GM12891 (cell line): ENCODE results near the gene APOC4. TPM values are rescaled to one million over a fixed set of nuclear protein-coding genes. Genes with fewer than 3 reads are reported as not detected.
A peak's percentile ranks its signal among the peaks of the same experiment; 100 is the strongest.

ENCODE experiments used
- DNase-seq: peaks from one replicate; pipeline ENCODE4 v3.0.0; 2011; ENCODE audit warnings: low spot score; ENCODE audit not compliant: insufficient read length
- FAIRE-seq: peaks from 2 replicates; lab custom pipeline; 2011; peaks lifted over from hg19 to GRCh38; lab: Jason Lieb, UNC
- PAX5 ChIP-seq: IDR thresholded peaks from 2 replicates; pipeline ENCODE4 v1.6.1; 2011; ENCODE audit warnings: low read length, moderate library complexity, mild to moderate bottlenecking; ENCODE audit not compliant: insufficient read depth, severe bottlenecking
- POLR2A ChIP-seq: IDR thresholded peaks from 2 replicates; pipeline ENCODE4 v1.6.1; 2011; ENCODE audit warnings: low read depth, low read length, control low read depth
- POLR2AphosphoS5 ChIP-seq: IDR thresholded peaks from 2 replicates; pipeline ENCODE4 v1.6.1; 2011; ENCODE audit warnings: low read depth, low read length, control low read depth
- POU2F2 ChIP-seq: IDR thresholded peaks from 2 replicates; pipeline ENCODE4 v1.6.1; 2011; ENCODE audit warnings: low read depth, mild to moderate bottlenecking, control low read depth, low read length, moderate library complexity
- SPI1 ChIP-seq: IDR thresholded peaks from 2 replicates; pipeline ENCODE4 v1.6.1; 2011; ENCODE audit warnings: low read depth, low read length, control low read depth
- TAF1 ChIP-seq: IDR thresholded peaks from 2 replicates; pipeline ENCODE4 v1.6.1; 2011; ENCODE audit warnings: low read depth, low read length, control low read depth
- polyA plus RNA-seq: library from polyadenylated mRNA; unstranded; fragments of >200 nt; gene quantifications from one replicate; pipeline ENCODE4 v1.2.1, GENCODE V29; 2012; ENCODE audit warnings: low read depth, missing spikeins, inconsistent platforms; ENCODE audit not compliant: missing spikeins

APOC4 gene, protein sequence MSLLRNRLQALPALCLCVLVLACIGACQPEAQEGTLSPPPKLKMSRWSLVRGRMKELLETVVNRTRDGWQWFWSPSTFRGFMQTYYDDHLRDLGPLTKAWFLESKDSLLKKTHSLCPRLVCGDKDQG
- 0.28 TPM for polyA plus RNA-seq

DNA sequence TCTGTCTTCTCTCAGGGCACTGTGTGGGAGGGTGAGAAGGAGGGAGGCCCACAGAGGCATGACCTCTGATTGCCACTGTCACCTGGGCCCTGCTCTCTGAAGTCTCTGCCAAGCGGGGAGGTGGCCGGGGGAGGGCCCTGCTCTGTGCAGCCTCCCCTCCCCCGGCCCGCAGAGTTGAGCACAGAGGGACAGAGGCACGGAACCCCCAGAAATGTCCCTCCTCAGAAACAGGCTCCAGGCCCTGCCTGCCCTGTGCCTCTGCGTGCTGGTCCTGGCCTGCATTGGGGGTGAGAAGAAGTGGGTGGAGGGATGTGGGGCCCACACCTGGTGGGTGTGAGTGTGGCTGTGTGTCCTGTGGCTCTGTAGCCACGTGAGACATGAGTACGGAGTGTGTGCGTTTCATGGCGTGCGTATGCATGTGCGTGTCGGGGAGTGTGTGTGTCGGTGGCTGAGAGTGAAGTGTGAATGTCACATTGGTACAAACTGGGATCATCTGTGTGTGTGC lies at the start of gene APOC4:
Gene APOC4 (plus strand): TSS at position 171 of the 505 bp plus-strand sequence. CDS start 41 bp downstream, at position 212.
- TF ChIP-seq SPI1 (no peak), POU2F2 (no peak), POLR2AphosphoS5 (no peak), POLR2A (no peak), PAX5 (no peak), TAF1 (no peak)
- FAIRE-seq, result no peak
- DNase-seq, result no peak

DNA sequence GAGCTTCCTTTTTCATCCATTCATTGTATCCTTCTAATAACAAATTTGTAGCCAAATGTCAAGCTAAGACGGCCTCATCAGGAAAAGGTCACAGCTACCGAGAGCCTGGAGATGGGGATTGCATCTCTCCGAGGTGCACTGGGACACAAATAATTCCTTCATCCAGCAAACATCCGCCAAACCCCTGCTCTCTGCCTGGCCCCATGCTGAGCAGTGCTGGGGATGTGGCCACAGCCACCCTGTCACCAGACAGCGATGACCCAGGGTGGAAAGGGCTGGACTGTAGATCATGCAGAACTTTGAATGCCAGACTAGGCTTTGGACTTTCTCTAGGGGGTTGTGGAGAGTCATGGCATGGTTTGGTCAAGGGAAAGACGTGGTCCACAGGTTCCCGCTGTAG lies 49.1 kb upstream of the APOC4 start:
- TF ChIP-seq PAX5 (no peak), POU2F2 (no peak), POLR2AphosphoS5 (no peak), POLR2A (no peak), SPI1 (no peak), TAF1 (no peak)

DNA sequence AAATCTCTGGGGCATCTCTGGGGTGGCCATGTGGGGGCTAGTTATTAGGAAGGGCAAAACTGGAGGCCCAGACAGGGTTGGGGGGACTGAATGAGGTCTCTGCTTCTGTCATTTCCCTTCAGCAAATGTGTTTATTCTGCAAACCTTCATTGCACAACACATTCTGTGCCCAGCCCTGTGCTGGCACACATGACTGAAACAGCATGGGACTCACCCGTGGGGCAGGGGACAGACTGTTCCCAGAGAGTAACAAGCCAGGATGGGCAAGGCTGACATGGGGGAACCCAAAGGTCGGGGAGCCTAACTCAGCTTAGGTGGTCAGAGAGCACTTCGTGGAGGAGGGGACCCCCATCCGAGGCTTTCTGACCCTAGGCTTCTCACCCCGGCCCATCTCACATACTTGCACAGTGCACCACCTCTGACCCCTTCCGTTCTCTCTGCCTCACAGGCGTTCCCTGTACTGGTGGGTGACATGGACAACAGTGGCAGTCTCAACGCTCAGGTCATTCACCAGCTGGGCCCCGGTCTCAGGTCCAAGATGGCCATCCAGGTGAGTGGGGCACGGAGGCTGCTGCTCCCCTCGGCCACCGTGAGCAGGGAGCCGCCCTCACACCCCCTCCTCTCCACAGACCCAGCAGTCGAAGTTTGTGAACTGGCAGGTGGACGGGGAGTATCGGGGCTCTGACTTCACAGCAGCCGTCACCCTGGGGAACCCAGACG lies 48.5 kb upstream of the APOC4 start:
- no peak for TF ChIP-seq POU2F2
- TF ChIP-seq TAF1, result no peak
- TF ChIP-seq POLR2A, result no peak
- no peak for TF ChIP-seq PAX5
- TF ChIP-seq SPI1, result no peak
- 0 out of 2 replicates have a peak, but pooled peaks have one; percentile 18 for TF ChIP-seq POLR2AphosphoS5
- no peak for DNase-seq
- no peak for FAIRE-seq

More for the DNA sequence above, 49.1 kb upstream of the APOC4 start:
- FAIRE-seq, result no peak
- DNase-seq, result no peak

DNA sequence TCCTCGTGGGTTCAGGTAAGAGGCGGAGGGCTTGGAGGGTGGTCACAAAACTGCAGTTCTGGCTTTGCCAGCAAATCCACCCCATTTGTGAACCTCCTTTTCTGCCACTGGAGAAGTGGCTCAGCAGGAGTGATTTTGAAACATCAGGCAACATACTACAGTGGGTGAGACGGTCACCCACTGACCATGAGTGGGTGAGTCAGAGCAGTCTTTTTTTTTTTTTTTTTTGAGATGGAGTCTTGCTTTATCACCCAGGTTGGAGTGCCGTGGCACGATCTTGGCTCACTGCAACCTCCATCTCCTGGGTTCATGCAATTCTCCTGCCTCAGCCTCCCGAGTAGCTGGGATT lies 48.0 kb upstream of the APOC4 start:
- DNase-seq (no peak), FAIRE-seq (no peak)
- no peak for TF ChIP-seq POU2F2
- no peak for TF ChIP-seq TAF1
- no peak for TF ChIP-seq PAX5
- no peak for TF ChIP-seq POLR2AphosphoS5
- TF ChIP-seq SPI1, result no peak
- TF ChIP-seq POLR2A, result no peak

DNA sequence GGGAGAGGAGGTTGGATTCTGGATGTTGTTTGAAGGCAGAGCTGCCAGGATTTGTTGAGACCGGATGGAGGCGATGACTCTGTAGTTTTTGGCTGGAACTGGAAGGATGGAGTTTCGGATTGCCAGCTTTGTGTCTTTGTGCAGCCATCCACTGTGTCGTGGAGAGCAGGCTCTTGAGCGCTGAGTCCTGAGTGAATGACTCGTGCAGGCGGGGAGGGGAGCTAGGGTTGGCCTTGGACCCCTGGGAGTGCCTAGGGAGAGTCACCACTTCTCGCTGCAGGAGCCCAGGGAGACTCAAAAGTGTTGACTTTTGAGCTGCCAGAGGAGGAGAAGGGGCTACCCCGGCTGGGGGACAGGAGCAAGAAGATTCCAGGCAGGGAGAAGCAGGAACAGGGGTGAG lies 47.1 kb upstream of the APOC4 start:
- TF ChIP-seq PAX5 (no peak), POLR2A (no peak)
- FAIRE-seq (no peak), DNase-seq (no peak)

DNA sequence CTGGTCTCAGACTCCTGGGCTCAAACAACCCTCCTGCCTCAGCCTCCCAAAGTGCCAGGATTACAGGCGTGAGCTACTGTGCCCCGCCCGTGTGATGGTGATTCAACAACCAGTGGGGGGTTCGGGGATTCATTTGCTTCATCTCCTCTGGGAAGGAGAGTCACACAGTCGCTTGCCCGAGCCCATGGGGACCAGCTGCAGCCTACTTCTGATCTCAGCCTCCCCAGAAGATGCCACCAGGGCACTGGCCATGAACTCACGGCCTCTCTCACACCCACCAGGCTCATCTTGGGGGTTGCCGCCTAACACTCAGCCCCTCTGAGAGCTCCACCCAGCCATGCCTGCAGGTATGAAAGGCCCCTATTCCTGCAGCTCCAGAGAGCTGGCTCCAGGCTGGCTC lies 44.2 kb upstream of the APOC4 start:
- DNase-seq, result no peak
- FAIRE-seq, result no peak
- TF ChIP-seq PAX5, result no peak
- no peak for TF ChIP-seq POU2F2
- TF ChIP-seq SPI1, result no peak
- no peak for TF ChIP-seq TAF1
- no peak for TF ChIP-seq POLR2AphosphoS5
- TF ChIP-seq POLR2A, result no peak

DNA sequence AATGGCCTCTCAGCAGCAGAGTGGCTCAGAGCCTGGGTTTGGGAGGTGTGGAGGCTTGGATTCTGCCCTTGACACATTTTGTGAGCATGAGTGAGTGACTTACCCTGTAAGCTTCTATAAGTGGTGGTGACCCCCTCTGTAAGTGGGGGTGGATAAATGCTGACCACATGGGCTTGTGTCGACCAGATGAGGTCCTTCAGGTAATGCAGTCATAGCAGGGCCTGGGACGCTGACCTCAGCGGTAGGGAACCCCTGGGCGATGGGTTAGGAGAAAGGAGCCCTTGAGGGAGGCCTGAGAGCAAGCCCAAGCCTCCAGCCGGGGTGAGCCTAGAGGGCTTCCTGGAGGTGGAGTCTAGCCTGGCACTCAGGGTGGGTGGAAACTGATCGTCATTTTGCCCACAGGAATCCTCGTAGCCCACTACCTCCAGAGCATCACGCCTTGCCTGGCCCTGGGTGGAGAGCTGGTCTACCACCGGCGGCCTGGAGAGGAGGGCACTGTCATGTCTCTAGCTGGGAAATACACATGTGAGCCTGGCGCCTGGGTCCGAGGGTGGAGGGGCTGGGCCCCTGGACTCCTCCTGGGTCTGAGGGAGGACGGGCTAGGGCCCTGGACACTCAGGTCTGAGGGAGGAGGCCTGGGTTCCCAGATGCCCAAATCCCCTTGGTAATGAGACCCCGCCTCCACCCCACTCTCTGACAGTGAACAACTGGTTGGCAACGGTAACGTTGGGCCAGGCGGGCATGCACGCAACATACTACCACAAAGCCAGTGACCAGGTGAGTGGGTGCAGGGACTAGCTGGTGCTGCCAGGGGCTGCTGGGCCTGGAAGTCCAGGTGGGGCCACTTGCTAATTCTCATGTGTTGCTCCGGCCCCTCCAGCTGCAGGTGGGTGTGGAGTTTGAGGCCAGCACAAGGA lies 41.5 kb upstream of the APOC4 start:
- no peak for DNase-seq
- FAIRE-seq, result no peak
- TF ChIP-seq POU2F2 (no peak), SPI1 (no peak), PAX5 (no peak), POLR2AphosphoS5 (no peak), TAF1 (no peak), POLR2A (0 out of 2 replicates have a peak, but pooled peaks have one; percentile 22)

DNA sequence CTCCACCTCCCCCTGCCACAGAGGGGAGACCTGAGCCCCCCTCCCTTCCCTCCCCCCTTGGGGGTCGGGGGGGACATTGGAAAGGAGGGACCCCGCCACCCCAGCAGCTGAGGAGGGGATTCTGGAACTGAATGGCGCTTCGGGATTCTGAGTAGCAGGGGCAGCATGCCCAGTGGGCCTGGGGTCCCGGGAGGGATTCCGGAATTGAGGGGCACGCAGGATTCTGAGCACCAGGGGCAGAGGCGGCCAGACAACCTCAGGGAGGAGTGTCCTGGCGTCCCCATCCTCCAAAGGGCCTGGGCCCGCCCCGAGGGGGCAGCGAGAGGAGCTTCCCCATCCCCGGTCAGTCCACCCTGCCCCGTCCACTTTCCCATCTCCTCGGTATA lies 38.8 kb upstream of the APOC4 start:
- DNase-seq, result no peak
- TF ChIP-seq POU2F2, result no peak
- no peak for TF ChIP-seq POLR2AphosphoS5
- TF ChIP-seq PAX5, result no peak
- no peak for TF ChIP-seq SPI1
- TF ChIP-seq POLR2A, result no peak
- no peak for TF ChIP-seq TAF1
- no peak for FAIRE-seq

DNA sequence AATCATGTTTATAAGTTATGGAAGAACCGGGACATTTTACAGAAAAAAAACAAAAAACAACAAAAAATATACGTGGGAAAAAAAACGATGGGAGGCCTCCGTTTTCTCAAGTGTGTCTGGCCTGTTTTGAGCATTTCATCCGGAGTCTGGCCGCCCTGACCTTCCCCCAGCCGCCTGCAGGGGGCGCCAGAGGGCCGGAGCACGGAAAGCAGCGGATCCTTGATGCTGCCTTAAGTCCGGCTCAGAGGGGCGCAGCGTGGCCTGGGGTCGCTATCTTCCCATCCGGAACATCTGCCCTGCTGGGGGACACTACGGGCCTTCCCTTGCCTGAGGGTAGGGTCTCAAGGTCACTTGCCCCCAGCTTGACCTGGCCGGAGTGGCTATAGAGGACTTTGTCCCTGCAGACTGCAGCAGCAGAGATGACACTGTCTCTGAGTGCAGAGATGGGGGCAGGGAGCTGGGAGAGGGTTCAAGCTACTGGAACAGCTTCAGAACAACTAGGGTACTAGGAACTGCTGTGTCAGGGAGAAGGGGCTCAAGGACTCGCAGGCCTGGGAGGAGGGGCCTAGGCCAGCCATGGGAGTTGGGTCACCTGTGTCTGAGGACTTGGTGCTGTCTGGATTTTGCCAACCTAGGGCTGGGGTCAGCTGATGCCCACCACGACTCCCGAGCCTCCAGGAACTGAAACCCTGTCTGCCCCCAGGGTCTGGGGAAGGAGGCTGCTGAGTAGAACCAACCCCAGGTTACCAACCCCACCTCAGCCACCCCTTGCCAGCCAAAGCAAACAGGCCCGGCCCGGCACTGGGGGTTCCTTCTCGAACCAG lies 38.2 kb upstream of the APOC4 start:
- no peak for FAIRE-seq
- TF ChIP-seq SPI1 (no peak), POU2F2 (peak; percentile 29; the same call in 1 of the 2 replicates), POLR2A (peak; percentile 39; the same call in 1 of the 2 replicates), POLR2AphosphoS5 (peak; percentile 56)
- DNase-seq, result peak; percentile 77
